CD4-positive, CD25-positive, alpha-beta regulatory T cell (primary cell): Measurements from ENCODE around the gene NPLOC4. TPM values are rescaled to one million over a fixed set of nuclear protein-coding genes. Genes with fewer than 3 reads are reported as not detected.
A peak's percentile ranks its signal among the peaks of the same experiment; 100 is the strongest.

Source experiments
- ATAC-seq, 2 donors: fragments of 150-1000 bp; cut with Tn5 transposase; one replicate each; pipeline ENCODE4 v1.10.0; 2021; ENCODE audit warnings: low read depth in 2 of 2, moderate number of reproducible peaks in 2 of 2, moderate library complexity in 1 of 2
- DNase-seq, 3 donors: peaks; one replicate each; pipeline versions ENCODE4 v3.0.0 to v3.0.0-alpha.2; 2012 to 2022; ENCODE audit warnings: mixed read lengths in 1 of 3
- H3K27ac ChIP-seq: one replicate; pipeline ENCODE4 v1.7.0; 2013; ENCODE audit warnings: mild to moderate bottlenecking, low read length; ENCODE audit not compliant: insufficient read depth, poor library complexity, severe bottlenecking
- H3K27me3 ChIP-seq: one replicate; pipeline ENCODE4 v1.7.0; 2013; ENCODE audit warnings: low read length; ENCODE audit not compliant: control insufficient read depth, insufficient read depth
- H3K36me3 ChIP-seq: one replicate; pipeline ENCODE4 v1.7.0; 2013; ENCODE audit warnings: mild to moderate bottlenecking, low read length, moderate library complexity; ENCODE audit not compliant: control insufficient read depth, insufficient read depth
- H3K4me1 ChIP-seq: 2 replicates; pipeline ENCODE4 v1.7.0; 2013; ENCODE audit warnings: mild to moderate bottlenecking, low read length; ENCODE audit not compliant: insufficient read depth, control insufficient read depth, poor library complexity, severe bottlenecking
- H3K4me3 ChIP-seq: one replicate; pipeline ENCODE4 v1.7.0; 2013; ENCODE audit warnings: low read depth, mild to moderate bottlenecking, low read length, moderate library complexity
- H3K9me3 ChIP-seq, 2 experiments: 1 replicate in 1 of 2; 2 replicates in 1 of 2; pipeline ENCODE4 v1.7.0; 2013; ENCODE audit warnings: low read length in 2 of 2, mild to moderate bottlenecking in 1 of 2, moderate library complexity in 1 of 2; ENCODE audit not compliant: control insufficient read depth in 2 of 2
- H3K27ac Mint-ChIP-seq, 3 donors: one replicate each; pipeline ENCODE4 v1.8.0; 2020 to 2022; ENCODE audit warnings: mild to moderate bottlenecking in 3 of 3, mixed read lengths in 3 of 3, moderate library complexity in 2 of 3
- H3K27me3 Mint-ChIP-seq: one replicate; pipeline ENCODE4 v1.8.0; 2022; ENCODE audit warnings: mild to moderate bottlenecking, mixed read lengths
- H3K36me3 Mint-ChIP-seq: one replicate; pipeline ENCODE4 v1.8.0; 2020; ENCODE audit warnings: mixed read lengths
- H3K4me1 Mint-ChIP-seq, 4 donors: one replicate each; pipeline ENCODE4 v1.8.0; 2020 to 2022; ENCODE audit warnings: mixed read lengths in 4 of 4, mild to moderate bottlenecking in 1 of 4
- H3K4me3 Mint-ChIP-seq, 4 donors: one replicate each; pipeline ENCODE4 v1.8.0; 2020 to 2022; ENCODE audit warnings: mild to moderate bottlenecking in 4 of 4, mixed read lengths in 4 of 4, moderate library complexity in 3 of 4
- H3K9me3 Mint-ChIP-seq, 7 donors: one replicate each; pipeline ENCODE4 v1.8.0; 2020 to 2022; ENCODE audit warnings: mixed read lengths in 7 of 7, mild to moderate bottlenecking in 3 of 7, moderate library complexity in 2 of 7
- polyA plus RNA-seq, 4 donors: library from polyadenylated mRNA; unstranded; fragments of 300-500 nt; fragmentation: Illumina TruSeq; gene quantifications; one replicate each; pipeline ENCODE4 v1.2.3, GENCODE V29; 2021
- total RNA-seq: library from RNA; stranded (reverse); gene quantifications from one replicate; pipeline ENCODE4 v1.2.3, GENCODE V29; 2022

The NPLOC4 gene
- total and polyA plus RNA-seq, 5 donors from 2014 or later = 48.6 to 103 (median 51.9) TPM

- H3K27ac Mint-ChIP-seq = no peak overlapping the region
- no peak for DNase-seq
- Histone ChIP-seq H3K4me3 (no peak overlapping the region), H3K27ac (no peak overlapping the region), H3K27me3 (no peaks in the 10 kb centered on the region), H3K9me3 (no peaks in the 10 kb centered on the region), H3K36me3 (no peaks in the 10 kb centered on the region), H3K4me1 (peaks cover 10% of the 10 kb centered on the region)
- H3K4me1 Mint-ChIP-seq = peaks cover 0 to 18% (median 4%) of the 10 kb centered on the region in 4 donors
- no peaks in the 10 kb centered on the region for H3K9me3 Mint-ChIP-seq
- no peak overlapping the region for H3K4me3 Mint-ChIP-seq
- H3K27me3 Mint-ChIP-seq = no peaks in the 10 kb centered on the region
- H3K36me3 Mint-ChIP-seq = no peaks in the 10 kb centered on the region
- ATAC-seq = no peak
These were observed 22.1 kb upstream of the NPLOC4 start for GRCh38 chr17:81659038-81659437.

DNA sequence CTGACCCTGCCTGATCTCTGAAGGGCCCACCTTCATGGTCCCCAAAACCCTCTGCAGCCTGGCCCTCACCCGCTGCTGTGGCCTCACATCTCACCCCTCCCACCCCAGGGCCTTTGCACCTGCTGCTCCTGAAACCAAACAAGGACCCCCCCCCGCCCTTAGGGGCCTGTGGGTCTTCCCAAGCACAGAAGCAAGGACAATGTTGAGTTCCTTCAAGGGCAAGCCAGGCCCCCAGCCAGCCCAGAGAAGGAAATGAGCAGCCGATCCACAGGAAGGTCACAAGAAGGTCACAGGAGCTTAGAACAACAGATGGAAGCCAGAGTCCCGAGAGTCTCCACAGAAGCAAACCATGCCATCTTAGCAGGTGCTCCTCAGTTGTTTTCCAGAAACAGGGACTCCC lies 19.9 kb upstream of the NPLOC4 start:
- no peak overlapping the region for H3K27ac Mint-ChIP-seq
- Histone ChIP-seq H3K4me1 (peaks cover 7% of the 10 kb centered on the region), H3K27me3 (no peaks in the 10 kb centered on the region), H3K4me3 (no peak overlapping the region), H3K27ac (no peak overlapping the region), H3K9me3 (no peaks in the 10 kb centered on the region), H3K36me3 (no peaks in the 10 kb centered on the region)
- peaks cover 5% of the 10 kb centered on the region for H3K27me3 Mint-ChIP-seq
- no peak for DNase-seq
- peaks cover 0 to 9% (median 0%) of the 10 kb centered on the region in 4 donors for H3K4me1 Mint-ChIP-seq
- peaks cover 0 to 2% (median 0%) of the 10 kb centered on the region in 7 donors for H3K9me3 Mint-ChIP-seq
- H3K36me3 Mint-ChIP-seq = no peaks in the 10 kb centered on the region
- ATAC-seq = no peak
- H3K4me3 Mint-ChIP-seq = no peak overlapping the region

GRCh38 chr17:81656118-81656743 lies 19.3 kb upstream of the NPLOC4 start, which contains the start of gene PDE6G:
Gene PDE6G, minus strand, starts transcription at chr17:81656542. Its CDS starts 3,237 bp downstream, at chr17:81653305.
- H3K4me3 Mint-ChIP-seq = no peak within 1 kb of the TSS
- no peak within 1 kb of the TSS for H3K27ac ChIP-seq
- peaks cover 0 to 2% (median 0%) of the 10 kb centered on the region in 7 donors for H3K9me3 Mint-ChIP-seq
- H3K27me3 ChIP-seq = no peaks in the 10 kb centered on the region
- no peak within 1 kb of the TSS for H3K4me3 ChIP-seq
- no peaks in the 10 kb centered on the region for H3K9me3 ChIP-seq
- H3K4me1 Mint-ChIP-seq = peaks cover 0 to 10% (median 0%) of the 10 kb centered on the region in 4 donors
- no peak for ATAC-seq
- peaks cover 7% of the 10 kb centered on the region for H3K4me1 ChIP-seq
- no peak within 1 kb of the TSS for H3K27ac Mint-ChIP-seq
- peaks cover 5% of the 10 kb centered on the region for H3K27me3 Mint-ChIP-seq
- H3K36me3 ChIP-seq = no peaks in the 10 kb centered on the region
- no peak for DNase-seq
- no peaks in the 10 kb centered on the region for H3K36me3 Mint-ChIP-seq

- H3K4me3 Mint-ChIP-seq = no peak overlapping the region
- H3K9me3 Mint-ChIP-seq = peaks cover 0 to 2% (median 0%) of the 10 kb centered on the region in 7 donors
- H3K27me3 Mint-ChIP-seq = peaks cover 5% of the 10 kb centered on the region
- H3K36me3 Mint-ChIP-seq = no peaks in the 10 kb centered on the region
- DNase-seq (no peak), ATAC-seq (no peak)
- no peaks in the 10 kb centered on the region for H3K27me3 ChIP-seq
- no peak overlapping the region for H3K27ac ChIP-seq
- no peaks in the 10 kb centered on the region for H3K9me3 ChIP-seq
- H3K4me3 ChIP-seq = no peak overlapping the region
- H3K4me1 ChIP-seq = peaks cover 7% of the 10 kb centered on the region
- no peak overlapping the region for H3K27ac Mint-ChIP-seq
- H3K36me3 ChIP-seq = no peaks in the 10 kb centered on the region
- H3K4me1 Mint-ChIP-seq = peaks cover 0 to 10% (median 0%) of the 10 kb centered on the region in 4 donors
These were observed 18.6 kb upstream of the NPLOC4 start for GRCh38 chr17:81655378-81656117.

DNA sequence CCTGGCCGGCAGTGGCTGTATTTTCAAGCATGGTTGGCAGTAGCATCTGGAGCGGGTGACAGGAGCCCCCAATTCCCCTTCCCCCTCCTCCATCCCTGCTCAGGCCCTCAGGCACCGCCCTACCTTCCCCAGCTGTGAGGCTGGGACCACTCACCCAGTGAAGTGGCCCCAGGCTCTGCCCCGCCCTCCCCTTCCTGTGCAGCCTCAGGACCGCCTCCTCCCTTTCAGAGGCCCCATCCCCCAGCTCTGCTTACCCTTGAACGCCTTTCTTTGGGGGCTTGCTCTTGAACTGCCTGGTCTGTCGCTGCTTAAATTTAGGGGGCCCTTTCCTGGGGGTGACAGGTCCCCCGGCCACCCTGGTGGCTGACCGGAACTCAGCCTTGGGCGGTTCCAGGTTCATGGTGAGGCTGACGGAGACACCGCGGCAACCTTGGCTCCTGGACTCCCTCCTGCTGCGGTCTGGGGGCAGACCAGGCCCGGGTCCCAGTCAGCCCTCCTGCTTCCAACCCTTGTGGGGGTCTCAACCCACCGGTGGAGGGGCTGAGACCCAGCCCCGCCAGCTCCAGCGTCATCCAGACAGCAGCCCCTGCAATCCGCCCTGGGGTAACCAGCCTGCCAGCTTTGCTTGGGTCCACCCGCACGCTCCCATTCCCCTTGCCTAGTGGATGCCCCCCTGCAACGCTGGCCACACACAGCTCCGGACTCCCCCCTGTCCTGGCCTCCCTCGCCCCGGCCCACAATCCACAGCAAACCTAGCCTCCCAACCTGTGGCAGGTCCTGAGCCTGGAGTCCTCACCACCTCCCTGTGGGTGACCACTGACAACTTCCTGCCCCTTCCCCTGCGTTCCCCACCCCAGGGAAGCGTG lies 16.2 kb upstream of the NPLOC4 start:
- Mint-ChIP-seq H3K27ac (peak overlapping the region in 2 of 3 donors; percentile 15 to 86), H3K9me3 (peaks cover 0 to 3% (median 0%) of the 10 kb centered on the region in 7 donors), H3K4me1 (peaks cover 0 to 10% (median 0%) of the 10 kb centered on the region in 4 donors), H3K4me3 (peak overlapping the region in 2 of 4 donors; percentile 39 to 75), H3K27me3 (peaks cover 20% of the 10 kb centered on the region), H3K36me3 (no peaks in the 10 kb centered on the region)
- Histone ChIP-seq H3K27ac (no peak overlapping the region), H3K36me3 (no peaks in the 10 kb centered on the region), H3K27me3 (no peaks in the 10 kb centered on the region), H3K9me3 (no peaks in the 10 kb centered on the region), H3K4me3 (no peak overlapping the region), H3K4me1 (peaks cover 7% of the 10 kb centered on the region)
- DNase-seq (peak in 1 of 3 donors; percentile 52), ATAC-seq (peak; percentile 13 to 34)

- H3K27ac ChIP-seq = no peak overlapping the region
- Mint-ChIP-seq H3K36me3 (no peaks in the 10 kb centered on the region), H3K4me3 (peak overlapping the region in 2 of 4 donors; percentile 32 to 49), H3K4me1 (peaks cover 0 to 7% (median 0%) of the 10 kb centered on the region in 4 donors), H3K27ac (no peak overlapping the region), H3K9me3 (peaks cover 0 to 3% (median 0%) of the 10 kb centered on the region in 7 donors), H3K27me3 (peaks cover 20% of the 10 kb centered on the region)
- ATAC-seq = no peak
- no peak overlapping the region for H3K4me3 ChIP-seq
- peaks cover 7% of the 10 kb centered on the region for H3K4me1 ChIP-seq
- no peaks in the 10 kb centered on the region for H3K9me3 ChIP-seq
- no peak for DNase-seq
- no peaks in the 10 kb centered on the region for H3K27me3 ChIP-seq
- no peaks in the 10 kb centered on the region for H3K36me3 ChIP-seq
These were observed 14.8 kb upstream of the NPLOC4 start for GRCh38 chr17:81651692-81652091.

DNA sequence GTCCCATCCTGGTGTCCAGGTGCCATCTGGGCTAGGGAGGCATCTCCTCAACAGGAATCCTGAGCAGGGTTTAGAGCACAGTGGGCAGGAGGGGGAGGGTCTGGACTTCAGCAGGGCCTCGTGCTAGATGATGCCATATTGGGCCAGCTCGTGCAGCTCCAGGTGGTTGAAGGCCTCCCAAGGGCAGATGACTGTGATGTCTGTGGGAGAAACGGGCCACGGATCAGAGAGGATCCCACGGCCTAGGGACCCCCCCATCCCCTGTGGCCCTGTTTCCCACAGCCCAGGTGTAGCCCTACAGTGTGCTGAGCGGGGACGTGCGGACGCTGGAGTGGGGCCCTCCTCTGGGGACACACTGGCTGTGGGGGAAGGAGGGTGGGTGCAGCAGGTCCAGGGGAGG lies 14.0 kb upstream of the NPLOC4 start:
- no peak overlapping the region for H3K4me3 ChIP-seq
- DNase-seq = no peak
- H3K27me3 ChIP-seq = no peaks in the 10 kb centered on the region
- no peaks in the 10 kb centered on the region for H3K36me3 ChIP-seq
- H3K9me3 ChIP-seq = no peaks in the 10 kb centered on the region
- Mint-ChIP-seq H3K36me3 (no peaks in the 10 kb centered on the region), H3K9me3 (peaks cover 0 to 3% (median 0%) of the 10 kb centered on the region in 7 donors), H3K27me3 (peaks cover 20% of the 10 kb centered on the region), H3K27ac (no peak overlapping the region), H3K4me1 (peaks cover 0 to 7% (median 0%) of the 10 kb centered on the region in 4 donors), H3K4me3 (no peak overlapping the region)
- no peak overlapping the region for H3K27ac ChIP-seq
- no peak for ATAC-seq
- H3K4me1 ChIP-seq = peaks cover 7% of the 10 kb centered on the region
